B cell (primary cell): Measurements from ENCODE around the gene GLDN. TPM values are rescaled to one million over a fixed set of nuclear protein-coding genes. Genes with fewer than 3 reads are reported as not detected.

Experiments
- ATAC-seq: fragments of 200-7000 bp; cut with Tn5 transposase; one replicate; pipeline ENCODE4 v1.10.0; 2021; ENCODE audit warnings: low read depth, mild to moderate bottlenecking, moderate number of reproducible peaks, moderate library complexity
- CTCF ChIA-PET: fragments of 350-600 bp; sonication (Branson Sonifier 250); formaldehyde crosslinking; loops from one replicate; lab custom pipeline; 2021; ENCODE audit warnings: antibody characterized with exemption, inconsistent platforms; lab: Charles Lee
- POLR2A ChIA-PET: fragments of 350-600 bp; sonication (Branson Sonifier 250); formaldehyde crosslinking; loops from one replicate; lab custom pipeline; 2021; ENCODE audit warnings: antibody characterized with exemption; lab: Charles Lee
- DNase-seq: peaks from one replicate; pipeline ENCODE4 v3.0.0; 2013
- H2AFZ ChIP-seq: 2 replicates; pipeline ENCODE4 v1.6.1; 2012; ENCODE audit warnings: mild to moderate bottlenecking, low read depth, low read length; ENCODE audit not compliant: insufficient read depth, poor library complexity, severe bottlenecking
- H3K27ac ChIP-seq, 2 donors: 1 replicate in 1 of 2; 2 replicates in 1 of 2; pipeline ENCODE4 v1.5.1; 2012 to 2013; ENCODE audit warnings: low read length in 2 of 2, mild to moderate bottlenecking in 2 of 2, moderate library complexity in 1 of 2
- H3K27me3 ChIP-seq, 4 experiments: fragments of 200-600 bp in 1 of 4; sonication (generic) in 1 of 4; replicated peaks in 1 of 4; 1 replicate in 2 of 4; 2 replicates in 2 of 4; pipeline versions ENCODE4 v1.6.1 to v1.7.0; 2013 to 2016; ENCODE audit warnings: low read length in 3 of 4, mild to moderate bottlenecking in 2 of 4, mixed read lengths in 1 of 4, moderate library complexity in 1 of 4; ENCODE audit not compliant: insufficient read depth in 4 of 4, control insufficient read depth in 3 of 4; ENCODE audit errors: control extremely low read depth in 1 of 4
- H3K36me3 ChIP-seq, 2 experiments: replicated peaks in 1 of 2; 1 replicate in 1 of 2; 2 replicates in 1 of 2; pipeline versions ENCODE4 v1.6.1 to v1.7.1; 2013; ENCODE audit warnings: low read length in 1 of 2; ENCODE audit not compliant: insufficient read depth in 2 of 2, control insufficient read depth in 1 of 2; ENCODE audit errors: control extremely low read depth in 1 of 2, extremely low read depth in 1 of 2
- H3K4me1 ChIP-seq, 2 donors: fragments of 200-600 bp in 1 of 2; sonication (generic) in 1 of 2; 1 replicate in 1 of 2; 2 replicates in 1 of 2; pipeline versions ENCODE4 v1.5.1 to v1.6.1; 2013 to 2017; ENCODE audit warnings: low read length in 2 of 2; ENCODE audit not compliant: control insufficient read depth in 2 of 2, insufficient read depth in 2 of 2
- H3K4me2 ChIP-seq: replicated peaks from 2 replicates; pipeline ENCODE3; 2012; ENCODE audit warnings: mild to moderate bottlenecking, low read depth, low read length; ENCODE audit not compliant: poor library complexity, severe bottlenecking
- H3K4me3 ChIP-seq, 5 experiments: fragments of 200-600 bp in 1 of 5; sonication (generic) in 1 of 5; 1 replicate in 3 of 5; 2 replicates in 2 of 5; pipeline versions ENCODE4 v1.5.1 to v1.7.0; 2011 to 2016; ENCODE audit warnings: low read length in 4 of 5, mild to moderate bottlenecking in 4 of 5, low read depth in 2 of 5, control low read depth in 1 of 5, moderate library complexity in 1 of 5; ENCODE audit not compliant: insufficient read depth in 1 of 5; ENCODE audit errors: control extremely low read depth in 1 of 5, extremely low read depth in 1 of 5
- H3K79me2 ChIP-seq: fragments of 200-600 bp; sonication (generic); one replicate; pipeline ENCODE4 v1.6.0; 2016; ENCODE audit warnings: low read length; ENCODE audit not compliant: control insufficient read depth, insufficient read depth
- H3K9ac ChIP-seq: fragments of 200-600 bp; sonication (generic); 2 replicates; pipeline ENCODE4 v1.6.1; 2017; ENCODE audit warnings: mild to moderate bottlenecking, low read length, moderate library complexity
- H3K9me3 ChIP-seq, 3 donors: one replicate each; pipeline versions ENCODE4 v1.6.1 to v1.7.1; 2013; ENCODE audit warnings: low read length in 2 of 3; ENCODE audit not compliant: control insufficient read depth in 2 of 3, insufficient read depth in 1 of 3; ENCODE audit errors: control extremely low read depth in 1 of 3
- H4K20me1 ChIP-seq: 2 replicates; pipeline ENCODE4 v1.6.0; 2012; ENCODE audit warnings: mild to moderate bottlenecking, low read length; ENCODE audit not compliant: insufficient read depth, control insufficient read depth, poor library complexity, severe bottlenecking
- H3K27ac Mint-ChIP-seq: one replicate; pipeline ENCODE4 v1.8.0; 2021; ENCODE audit warnings: mixed read lengths
- H3K27me3 Mint-ChIP-seq: one replicate; pipeline ENCODE4 v1.8.0; 2021; ENCODE audit warnings: mixed read lengths
- H3K4me1 Mint-ChIP-seq: one replicate; pipeline ENCODE4 v1.8.0; 2021; ENCODE audit warnings: mixed read lengths
- H3K4me3 Mint-ChIP-seq: one replicate; pipeline ENCODE4 v1.8.0; 2021; ENCODE audit warnings: mixed read lengths
- H3K9me3 Mint-ChIP-seq: one replicate; pipeline ENCODE4 v1.8.0; 2022; ENCODE audit warnings: mixed read lengths; ENCODE audit not compliant: insufficient read depth
- EZH2 ChIP-seq: IDR thresholded peaks from 2 replicates; pipeline ENCODE4 v1.6.1; 2012; ENCODE audit warnings: borderline replicate concordance, low read depth, mild to moderate bottlenecking, moderate library complexity, low read length; ENCODE audit not compliant: insufficient read depth, poor library complexity, severe bottlenecking
- WGBS: methylation state at CpG from one replicate; pipeline ENCODE4 v1.1.5; 2013; ENCODE audit warnings: missing lambda C conversion rate; ENCODE audit not compliant: insufficient coverage; 5-methylcytosine and 5-hydroxymethylcytosine counted together
- intact Hi-C: fragments of 100-400 bp; cut with micrococcal nuclease; formaldehyde crosslinking; loops from one replicate; pipeline ENCODE4 v1.10.0; 2022
- polyA plus RNA-seq: library from polyadenylated mRNA; depleted of rRNA; stranded (reverse); fragments of >200 nt; gene quantifications from 2 replicates; pipeline ENCODE4 v1.2.3, GENCODE V29; 2012
- total RNA-seq, 2 donors: library from RNA; stranded (reverse); fragments of 120-200 nt in 1 of 2; gene quantifications; 1 replicate in 1 of 2; 2 replicates in 1 of 2; pipeline versions ENCODE4 v1.2.3 to v1.2.4, GENCODE V29; 2013 to 2022
- TF ChIP-seq, protein P1 (sequence below): fragments of 200-600 bp; IDR thresholded peaks from one replicate; pipeline ENCODE4 v1.8.0; 2022; ENCODE audit warnings: antibody characterized with exemption, mild to moderate bottlenecking

GLDN gene
- total and polyA plus RNA-seq, 2 donors (not counting 1 experiment from before 2014, with no cell fraction given), result not detected

DNA sequence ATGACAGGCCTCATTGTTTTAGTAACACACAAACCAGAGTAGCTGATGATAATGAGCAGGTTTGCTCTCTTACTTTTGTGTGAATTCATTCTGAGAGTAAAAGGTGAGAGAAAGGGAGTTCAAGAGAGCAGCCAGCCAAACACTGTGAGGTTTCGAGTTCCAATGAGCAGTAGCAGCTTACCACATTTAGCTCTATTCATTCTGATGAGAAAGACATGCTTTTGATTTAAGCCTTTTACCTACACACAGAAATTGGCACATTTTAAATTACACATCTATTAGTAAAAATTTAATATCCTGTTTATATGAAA lies 28.0 kb downstream of the GLDN start:
- no peaks in the 10 kb centered on the region for H3K9me3 Mint-ChIP-seq
- no peak for DNase-seq
- H2AFZ ChIP-seq, result no peak overlapping the region
- WGBS, result no CpG with 5 or more reads among the region's 1 CpG
- H3K27ac ChIP-seq, result no peak overlapping the region
- peaks cover 0 to 3% (median 0%) of the 10 kb centered on the region in 3 donors for H3K9me3 ChIP-seq
- H3K4me3 Mint-ChIP-seq, result no peak overlapping the region
- no peaks in the 10 kb centered on the region for H3K27me3 ChIP-seq
- ChIA-PET POLR2A (no interaction called here), CTCF (no interaction called here)
- H3K27ac Mint-ChIP-seq, result no peak overlapping the region
- H3K27me3 Mint-ChIP-seq, result peaks cover 7% of the 10 kb centered on the region
- H3K4me3 ChIP-seq, result no peak overlapping the region
- H3K4me1 Mint-ChIP-seq, result no peaks in the 10 kb centered on the region
- no peak overlapping the region for H3K4me2 ChIP-seq
- no peak overlapping the region for H3K9ac ChIP-seq
- no peaks in the 10 kb centered on the region for H3K4me1 ChIP-seq
- no peaks in the 10 kb centered on the region for H3K36me3 ChIP-seq
- H4K20me1 ChIP-seq, result no peaks in the 10 kb centered on the region
- ATAC-seq, result no peak
- TF ChIP-seq EZH2, result no peak
- TF ChIP-seq, protein P1, sequence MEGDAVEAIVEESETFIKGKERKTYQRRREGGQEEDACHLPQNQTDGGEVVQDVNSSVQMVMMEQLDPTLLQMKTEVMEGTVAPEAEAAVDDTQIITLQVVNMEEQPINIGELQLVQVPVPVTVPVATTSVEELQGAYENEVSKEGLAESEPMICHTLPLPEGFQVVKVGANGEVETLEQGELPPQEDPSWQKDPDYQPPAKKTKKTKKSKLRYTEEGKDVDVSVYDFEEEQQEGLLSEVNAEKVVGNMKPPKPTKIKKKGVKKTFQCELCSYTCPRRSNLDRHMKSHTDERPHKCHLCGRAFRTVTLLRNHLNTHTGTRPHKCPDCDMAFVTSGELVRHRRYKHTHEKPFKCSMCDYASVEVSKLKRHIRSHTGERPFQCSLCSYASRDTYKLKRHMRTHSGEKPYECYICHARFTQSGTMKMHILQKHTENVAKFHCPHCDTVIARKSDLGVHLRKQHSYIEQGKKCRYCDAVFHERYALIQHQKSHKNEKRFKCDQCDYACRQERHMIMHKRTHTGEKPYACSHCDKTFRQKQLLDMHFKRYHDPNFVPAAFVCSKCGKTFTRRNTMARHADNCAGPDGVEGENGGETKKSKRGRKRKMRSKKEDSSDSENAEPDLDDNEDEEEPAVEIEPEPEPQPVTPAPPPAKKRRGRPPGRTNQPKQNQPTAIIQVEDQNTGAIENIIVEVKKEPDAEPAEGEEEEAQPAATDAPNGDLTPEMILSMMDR, result no peak
- intact Hi-C loops, result no loop called here
- H3K79me2 ChIP-seq, result no peaks in the 10 kb centered on the region

DNA sequence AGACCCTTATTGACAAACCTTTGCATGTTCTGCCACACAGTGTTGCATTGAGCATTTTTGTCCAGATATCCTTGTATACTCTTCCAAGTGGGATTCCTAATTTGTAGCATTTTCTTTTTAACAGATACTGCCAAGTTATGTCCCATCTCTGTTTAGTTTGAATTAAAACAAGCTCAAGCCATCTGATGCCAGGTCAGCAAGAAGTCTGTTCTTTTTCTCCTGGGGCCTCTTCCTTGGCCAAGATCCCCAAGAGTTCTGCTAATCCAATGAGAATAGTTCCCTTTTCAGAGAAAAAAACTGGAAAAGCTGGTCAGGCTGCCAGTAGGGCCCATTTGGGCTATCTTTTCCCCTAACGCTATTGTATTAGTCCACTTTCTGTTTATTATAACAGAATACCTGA lies 29.8 kb downstream of the GLDN start:
- Histone ChIP-seq H3K79me2 (no peaks in the 10 kb centered on the region), H3K36me3 (no peaks in the 10 kb centered on the region), H4K20me1 (no peaks in the 10 kb centered on the region), H3K4me2 (no peak overlapping the region), H3K27me3 (no peaks in the 10 kb centered on the region), H3K9me3 (peaks cover 0 to 3% (median 0%) of the 10 kb centered on the region in 3 donors), H2AFZ (no peak overlapping the region), H3K9ac (no peak overlapping the region), H3K27ac (no peak overlapping the region), H3K4me1 (no peaks in the 10 kb centered on the region), H3K4me3 (no peak overlapping the region)
- intact Hi-C loops, result no loop called here
- H3K4me1 Mint-ChIP-seq, result no peaks in the 10 kb centered on the region
- no peak overlapping the region for H3K4me3 Mint-ChIP-seq
- no peak overlapping the region for H3K27ac Mint-ChIP-seq
- ATAC-seq (no peak), DNase-seq (no peak)
- TF ChIP-seq EZH2, result no peak
- TF ChIP-seq, protein P1, result no peak
- CTCF ChIA-PET, result no interaction called here
- no peaks in the 10 kb centered on the region for H3K27me3 Mint-ChIP-seq
- no peaks in the 10 kb centered on the region for H3K9me3 Mint-ChIP-seq
- POLR2A ChIA-PET, result no interaction called here
- WGBS, result no CpG with 5 or more reads among the region's 1 CpG
